ENCODE measurements around the gene ZNF219. TPM values are rescaled to one million over a fixed set of nuclear protein-coding genes. Genes with fewer than 3 reads are reported as not detected.

ZNF219 gene
- total RNA-seq, 1 experiment from 2014 or later, result 16.6 TPM

DNA sequence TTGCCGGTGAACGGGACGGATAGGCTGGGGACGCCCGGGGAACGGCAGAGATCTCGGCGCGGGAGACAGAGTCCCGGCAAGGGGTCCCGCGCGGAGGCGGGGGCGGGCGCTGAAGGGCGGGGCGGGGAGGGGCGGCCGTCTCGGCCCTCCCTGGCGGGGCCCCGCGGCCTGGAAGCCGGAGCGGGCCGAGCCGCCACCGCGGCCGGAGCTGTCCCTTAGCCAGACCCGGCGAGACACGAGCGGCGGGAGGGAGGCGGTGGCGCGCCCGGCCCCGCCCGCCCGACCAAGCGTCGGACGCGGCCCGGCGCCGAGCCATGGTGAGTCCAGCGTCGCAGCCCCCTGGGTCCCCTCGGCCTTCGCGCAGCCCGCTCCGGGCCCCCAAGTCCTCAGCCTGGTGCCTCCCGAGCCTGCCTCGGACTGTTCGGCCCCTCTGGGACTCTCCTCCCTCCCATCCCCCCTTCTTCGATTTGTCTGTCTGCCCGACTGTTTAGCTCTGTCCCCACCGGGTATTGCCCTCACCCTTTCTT is 28.3 kb downstream of the ZNF219 start, which contains the start of gene ARHGEF40:
Gene ARHGEF40, plus strand, starts transcription at position 222 of the 527 bp plus-strand sequence. Its CDS starts 93 bp downstream, at position 315.
- ATAC-seq (peak; percentile 78), DNase-seq (ENCODE audit: low read depth, low spot score) (no peak)
- Histone ChIP-seq H3K79me2 (ENCODE audit: insufficient read depth, low read length) (no peaks in the 10 kb centered on the region), H3K27ac (ENCODE audit: low read depth, low read length) (peak within 1 kb of the TSS; percentile 47; the same call in 1 of the 2 replicates), H3K4me2 (ENCODE audit: low read length) (peak within 1 kb of the TSS; percentile 97), H4K20me1 (ENCODE audit: insufficient read depth) (no peaks in the 10 kb centered on the region), H3K36me3 (ENCODE audit: control insufficient read depth in 1 of 2, insufficient read depth in 2 of 2, low read length in 2 of 2) (no peaks in the 10 kb centered on the region), H3K9ac (ENCODE audit: low read length) (peak within 1 kb of the TSS; percentile 60), H3K27me3 (ENCODE audit: insufficient read depth, low read length) (0 out of 2 replicates have a peak, but pooled peaks cover 4% of the 10 kb centered on the region), H3K9me2 (ENCODE audit: insufficient read depth) (no peaks in the 10 kb centered on the region), H3K4me1 (ENCODE audit: control insufficient read depth in 1 of 2, insufficient read depth in 2 of 2, low read length in 2 of 2) (peaks cover 7 to 28% of the 10 kb centered on the region in 2 experiments), H3K4me3 (replicated peaks in 1 of 2; ENCODE audit: low read depth in 1 of 2, low read length in 2 of 2) (peak within 1 kb of the TSS; percentile 61 to 74), H2AFZ (ENCODE audit: low read depth, low read length, poor library complexity, severe bottlenecking) (peak within 1 kb of the TSS; percentile 54), H3K9me3 (ENCODE audit: control insufficient read depth in 1 of 2, insufficient read depth in 1 of 2, low read depth in 1 of 2, low read length in 2 of 2) (no peaks in the 10 kb centered on the region)
- CTCF ChIA-PET, result interaction anchor here (1.0 to 2.4 kb wide), 6 partner anchors 17 to 99 kb away, joined by 3 to 10 read pairs (median 4); no protein-coding TSS in a partner anchor
- TF ChIP-seq ZFX (IDR thresholded peaks at IDR 0.05) (peak; percentile 66; the same call in 1 of the 2 replicates), RAD21 (IDR thresholded peaks at IDR 0.05; ENCODE audit: low read depth) (no peak), CBX3 (IDR thresholded peaks at IDR 0.05; ENCODE audit: low read depth) (no peak), TCF7L2 (IDR thresholded peaks at IDR 0.05; ENCODE audit: borderline replicate concordance, extremely low read depth, insufficient read depth, insufficient read length) (no peak), YY1 (IDR thresholded peaks at IDR 0.05; ENCODE audit: extremely low read depth, insufficient replicate concordance, low read depth, low read length) (no peak), SIN3A (IDR thresholded peaks at IDR 0.05; ENCODE audit: low read depth) (no peak), POLR2AphosphoS5 (IDR thresholded peaks at IDR 0.05; ENCODE audit: low read depth, low read length) (peak; percentile 29; the same call in 1 of the 2 replicates), ELF1 (IDR thresholded peaks at IDR 0.05; ENCODE audit: borderline replicate concordance, low read depth) (no peak)
- TF ChIP-seq, protein P1, sequence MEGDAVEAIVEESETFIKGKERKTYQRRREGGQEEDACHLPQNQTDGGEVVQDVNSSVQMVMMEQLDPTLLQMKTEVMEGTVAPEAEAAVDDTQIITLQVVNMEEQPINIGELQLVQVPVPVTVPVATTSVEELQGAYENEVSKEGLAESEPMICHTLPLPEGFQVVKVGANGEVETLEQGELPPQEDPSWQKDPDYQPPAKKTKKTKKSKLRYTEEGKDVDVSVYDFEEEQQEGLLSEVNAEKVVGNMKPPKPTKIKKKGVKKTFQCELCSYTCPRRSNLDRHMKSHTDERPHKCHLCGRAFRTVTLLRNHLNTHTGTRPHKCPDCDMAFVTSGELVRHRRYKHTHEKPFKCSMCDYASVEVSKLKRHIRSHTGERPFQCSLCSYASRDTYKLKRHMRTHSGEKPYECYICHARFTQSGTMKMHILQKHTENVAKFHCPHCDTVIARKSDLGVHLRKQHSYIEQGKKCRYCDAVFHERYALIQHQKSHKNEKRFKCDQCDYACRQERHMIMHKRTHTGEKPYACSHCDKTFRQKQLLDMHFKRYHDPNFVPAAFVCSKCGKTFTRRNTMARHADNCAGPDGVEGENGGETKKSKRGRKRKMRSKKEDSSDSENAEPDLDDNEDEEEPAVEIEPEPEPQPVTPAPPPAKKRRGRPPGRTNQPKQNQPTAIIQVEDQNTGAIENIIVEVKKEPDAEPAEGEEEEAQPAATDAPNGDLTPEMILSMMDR (IDR thresholded peaks at IDR 0.05 in 2 of 3, conservative IDR thresholded peaks at IDR 0.05 in 1 of 3; ENCODE audit: borderline replicate concordance in 1 of 3, insufficient read depth in 1 of 3, low read depth in 2 of 3, low read length in 2 of 3), result no peak
- no TSS peak for BruUV-seq (replicated peaks)
- POLR2A ChIA-PET, result no interaction called here
- intact Hi-C loops (cut with micrococcal nuclease), result no loop called here
- RAD21 ChIA-PET (ENCODE audit: low non-redundant PET in 1 of 2, low total read pairs in 2 of 2, uncharacterized antibody in 2 of 2, unreplicated experiment in 2 of 2), result interaction anchor here (0.7 to 1.8 kb wide), 2 partner anchors 55 to 92 kb away, joined by 6 read pairs; no protein-coding TSS in a partner anchor

All from HCT116 (cell line).